ENCODE data around the gene APOLD1. TPM values are rescaled to one million over a fixed set of nuclear protein-coding genes. Genes with fewer than 3 reads are reported as not detected.

Gene APOLD1
- total and polyA plus RNA-seq, 2 of the 8 experiments (the other 6 are each of a cell fraction or from before 2014, with no cell fraction given) = 0.12 to 0.71 TPM

- H3K9ac ChIP-seq (replicated peaks in 1 of 4; ENCODE audit: extremely low read depth in 1 of 4, low read depth in 3 of 4, low read length in 3 of 4) = no peak overlapping the region
- H2AK5ac ChIP-seq (ENCODE audit: low read depth, low read length) = no peak overlapping the region
- H4K91ac ChIP-seq (replicated peaks; ENCODE audit: insufficient read length, low read length) = no peak overlapping the region
- no peaks in the 10 kb centered on the region for H3K27me3 ChIP-seq (replicated peaks in 1 of 4; ENCODE audit: control insufficient read depth in 3 of 4, extremely low read depth in 1 of 4, insufficient read depth in 3 of 4, low read length in 3 of 4)
- H2BK5ac ChIP-seq (ENCODE audit: low read depth, low read length) = no peak overlapping the region
- H3K79me2 ChIP-seq (ENCODE audit: control insufficient read depth in 1 of 2, insufficient read depth in 2 of 2, low read length in 2 of 2) = no peaks in the 10 kb centered on the region
- no peak overlapping the region for H2BK120ac ChIP-seq (replicated peaks; ENCODE audit: low read depth, low read length)
- H2BK15ac ChIP-seq (ENCODE audit: low read length) = no peak overlapping the region
- H4K8ac ChIP-seq (ENCODE audit: extremely low read depth, insufficient read depth, low read length) = no peak overlapping the region
- no peaks in the 10 kb centered on the region for H3K23me2 ChIP-seq (ENCODE audit: low read depth, low read length)
- FAIRE-seq (no peak), DNase-seq (ENCODE audit: low read depth in 1 of 2, low spot score in 2 of 2) (no peak)
- no peak overlapping the region for H3K4me3 ChIP-seq (ENCODE audit: extremely low read depth in 1 of 4, insufficient read depth in 2 of 4, low read depth in 3 of 4, low read length in 4 of 4)
- no peak overlapping the region for H2BK12ac ChIP-seq (ENCODE audit: low read depth, low read length)
- TF ChIP-seq GTF2F1 (IDR thresholded peaks at IDR 0.05; ENCODE audit: borderline replicate concordance, low read depth, low read length) (no peak), HDAC2 (IDR thresholded peaks at IDR 0.05; ENCODE audit: borderline replicate concordance in 1 of 2, low read depth in 2 of 2, low read length in 2 of 2) (no peak)
- no peak overlapping the region for H2BK20ac ChIP-seq (ENCODE audit: low read length)
- no peak overlapping the region for H3K23ac ChIP-seq (ENCODE audit: insufficient read length)
- H3K9me3 ChIP-seq (ENCODE audit: insufficient read depth in 2 of 2, low read depth in 1 of 2, low read length in 1 of 2) = no peaks in the 10 kb centered on the region
- no peaks in the 10 kb centered on the region for H4K20me1 ChIP-seq (replicated peaks in 1 of 2; ENCODE audit: control insufficient read depth in 1 of 2, insufficient read depth in 2 of 2, low read length in 2 of 2)
- no peak overlapping the region for H3K27ac ChIP-seq (ENCODE audit: low read depth, low read length)
- no peak overlapping the region for H3K4me2 ChIP-seq (ENCODE audit: insufficient read depth in 1 of 2, low read depth in 2 of 2, low read length in 2 of 2)
- H3K4ac ChIP-seq (replicated peaks; ENCODE audit: insufficient read length, low read depth, low read length) = no peak overlapping the region
- ChIA-PET POLR2A (ENCODE audit: partially characterized antibody) (no interaction called here), CTCF (ENCODE audit: partially characterized antibody) (interaction anchor here (0.7 to 3.4 kb wide), 7 partner anchors 11 to 315 kb away, joined by 3 to 17 read pairs (median 4); no protein-coding TSS in a partner anchor)
- H3K36me3 ChIP-seq (ENCODE audit: control insufficient read depth in 2 of 4, insufficient read depth in 4 of 4, low read length in 3 of 4) = no peaks in the 10 kb centered on the region
- no peak overlapping the region for H3K14ac ChIP-seq (ENCODE audit: insufficient read length)
- H2AFZ ChIP-seq (ENCODE audit: low read length) = no peak overlapping the region; the same call in 1 of the 2 replicates
- H3K4me1 ChIP-seq (replicated peaks in 1 of 4; ENCODE audit: control insufficient read depth in 3 of 4, insufficient read depth in 4 of 4, low read length in 3 of 4) = no peaks in the 10 kb centered on the region
- 75% methylated on average over 8 of the region's 8 CpGs; no CpG with 5 or more reads in 1 of the 2 experiments for WGBS, 2 experiments (ENCODE audit: extremely low coverage in 1 of 2, insufficient coverage in 1 of 2, insufficient read length in 1 of 2, insufficient replicate concordance in 2 of 2, low coverage in 1 of 2, low lambda C conversion rate in 2 of 2, missing lambda C conversion rate in 1 of 2)
- no peaks in the 10 kb centered on the region for H3K79me1 ChIP-seq (ENCODE audit: low read depth, low read length)
- no peak overlapping the region for H4K5ac ChIP-seq (ENCODE audit: insufficient read length, low read depth, low read length)
- H3K18ac ChIP-seq (ENCODE audit: extremely low read depth, low read length) = no peak overlapping the region
- no peak overlapping the region for H3K56ac ChIP-seq (replicated peaks; ENCODE audit: insufficient read length, low read depth, low read length)
Measured at GRCh38 chr12:12799163-12799920, 13.9 kb downstream of the APOLD1 start.

Measured in H1 (cell line).